LHCN-M2 (cell line): Measurements from ENCODE around the gene PPT1. TPM values are rescaled to one million over a fixed set of nuclear protein-coding genes. Genes with fewer than 3 reads are reported as not detected.

Source experiments
- DNase-seq: peaks from one replicate; pipeline ENCODE4 v3.0.0-alpha.2; 2012; ENCODE audit warnings: low read depth
- total RNA-seq: library from RNA; depleted of rRNA; stranded (reverse); fragments of >200 nt; gene quantifications from 2 replicates; pipeline ENCODE4 v1.2.3, GENCODE V29; 2014

Gene PPT1
- total RNA-seq, 1 experiment from 2014 or later, result 54.2 TPM

DNA sequence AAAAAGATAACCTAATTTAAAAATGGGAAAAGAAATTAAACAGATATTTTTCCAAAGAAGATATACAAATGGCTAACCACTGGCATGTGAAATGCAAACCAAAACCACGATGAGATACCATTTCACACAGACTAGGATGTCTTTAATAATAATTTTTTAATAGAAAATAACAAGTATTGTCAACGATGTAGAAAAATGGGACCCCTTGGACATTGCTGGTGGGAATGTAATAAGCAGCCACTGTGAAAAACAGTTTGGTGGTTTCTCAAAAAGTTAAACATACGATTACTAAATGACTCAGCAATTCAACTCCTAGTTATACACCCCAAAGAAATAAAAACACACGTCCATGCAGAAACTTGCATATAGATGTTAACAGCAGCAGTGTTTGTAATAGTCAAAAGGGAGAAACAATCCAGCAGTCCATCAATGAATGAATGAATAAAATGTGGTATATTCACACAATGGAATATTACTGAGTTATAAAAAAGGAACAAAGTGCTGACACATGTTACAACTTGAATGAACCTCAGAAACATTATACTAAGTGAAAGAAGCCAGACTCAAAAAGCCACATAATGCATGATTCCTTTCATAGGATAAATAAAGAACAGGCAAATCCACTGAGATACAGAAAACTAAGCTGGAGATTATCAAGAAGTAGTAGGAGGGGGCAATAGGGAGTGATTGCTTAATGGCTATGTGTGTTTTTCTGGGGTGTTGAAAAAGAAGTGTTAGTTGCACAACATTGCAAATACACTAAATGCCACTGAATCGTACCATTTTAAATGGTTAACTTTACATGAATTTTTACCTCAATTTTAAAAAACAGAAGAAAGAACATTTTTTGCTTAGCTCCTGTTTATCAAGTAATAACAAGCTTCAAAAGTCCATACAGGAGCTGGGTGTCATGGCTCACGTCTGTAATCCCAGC, 4.1 kb downstream of the PPT1 start:
- DNase-seq, result no peak

DNA sequence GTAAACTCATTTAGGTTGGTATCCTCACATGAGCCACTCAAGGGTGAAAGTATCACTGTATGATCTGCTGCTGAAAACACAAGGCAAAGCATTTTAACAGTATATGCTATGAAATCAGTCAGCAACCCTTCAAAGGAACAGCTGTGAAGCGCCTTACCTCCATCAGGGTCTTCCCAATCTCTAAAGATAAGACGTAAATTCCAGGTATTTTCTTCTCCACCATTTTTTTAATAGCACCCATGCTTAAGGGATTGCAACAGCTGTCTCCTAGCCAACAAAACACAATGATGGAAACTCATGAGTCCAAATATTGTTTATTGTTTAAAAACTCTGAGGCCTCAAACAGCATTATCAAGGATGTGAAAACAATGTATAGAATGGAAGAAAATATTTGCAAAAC, 4.8 kb downstream of the PPT1 start:
- DNase-seq, result no peak

DNA sequence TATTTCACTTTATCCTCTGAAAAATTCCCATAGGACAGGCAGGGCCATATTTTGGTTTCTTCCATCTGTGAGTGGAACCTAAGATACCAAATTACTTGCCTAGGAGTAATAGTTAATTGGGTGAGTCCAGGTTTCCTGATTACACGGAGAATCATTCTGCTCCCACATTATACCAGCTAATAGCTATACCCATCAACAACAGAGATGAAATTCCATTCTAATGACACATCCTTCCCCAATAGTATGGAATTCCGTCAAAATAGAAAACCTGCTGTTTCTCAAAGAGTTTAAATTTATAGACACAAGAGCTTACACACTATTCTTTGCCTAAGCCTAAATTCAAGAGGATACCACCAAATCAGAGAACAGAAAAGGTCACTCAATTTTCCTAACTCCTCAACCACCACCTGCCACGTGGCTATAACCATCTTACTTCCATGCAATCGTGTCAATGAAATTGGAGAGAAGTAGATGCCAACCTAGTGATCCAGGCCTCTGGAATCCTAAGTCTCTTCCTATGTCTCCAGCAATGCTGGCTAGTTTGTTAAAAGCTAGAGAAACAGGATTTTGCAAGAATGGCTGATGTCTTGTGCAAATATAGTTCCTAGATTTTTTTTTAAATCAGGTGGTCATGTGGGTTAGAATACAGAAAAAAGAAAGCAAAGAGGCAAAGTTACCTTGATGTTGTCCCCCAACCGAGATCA, 6.2 kb downstream of the PPT1 start:
- no peak for DNase-seq

DNA sequence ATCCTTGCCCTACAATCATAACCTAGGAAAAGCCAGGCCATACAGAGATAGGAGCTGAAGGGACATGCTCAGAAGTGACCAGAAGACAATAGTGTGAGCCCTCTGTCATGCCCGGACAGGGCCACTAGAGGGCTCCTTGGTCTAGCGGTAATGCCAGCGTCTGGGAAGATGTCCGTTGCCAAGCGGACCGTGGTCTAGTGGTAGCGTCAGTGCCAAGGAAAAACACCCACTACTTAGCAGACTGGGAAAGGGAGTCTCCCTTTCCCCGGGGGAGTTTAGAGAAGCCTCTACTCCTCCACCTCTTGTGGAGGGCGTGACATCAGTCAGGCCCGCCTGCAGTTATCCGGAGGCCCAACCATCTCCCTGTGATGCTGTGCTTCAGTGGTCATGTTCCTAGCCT, 12.3 kb downstream of the PPT1 start:
- peak; percentile 51 for DNase-seq

DNA sequence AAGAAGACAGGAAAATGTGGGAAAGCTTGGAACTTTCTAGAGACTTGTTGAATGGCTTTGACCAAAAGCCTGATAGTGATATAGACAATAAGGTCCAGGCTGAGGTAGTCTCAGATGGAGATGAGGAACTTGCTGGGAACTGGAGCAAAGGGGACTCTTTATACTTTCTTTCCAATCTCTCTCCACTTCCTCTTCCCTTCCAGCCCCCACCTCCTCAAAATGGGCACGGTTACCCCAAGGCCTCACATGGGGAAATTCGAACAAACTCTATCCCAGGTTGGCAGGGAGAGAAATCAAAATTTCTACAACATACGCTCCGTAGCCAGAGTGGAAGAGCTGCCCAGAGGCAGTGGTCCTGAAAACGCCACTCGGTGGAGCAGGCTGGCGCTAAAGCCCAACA, 15.2 kb downstream of the PPT1 start:
- DNase-seq, result no peak

DNA sequence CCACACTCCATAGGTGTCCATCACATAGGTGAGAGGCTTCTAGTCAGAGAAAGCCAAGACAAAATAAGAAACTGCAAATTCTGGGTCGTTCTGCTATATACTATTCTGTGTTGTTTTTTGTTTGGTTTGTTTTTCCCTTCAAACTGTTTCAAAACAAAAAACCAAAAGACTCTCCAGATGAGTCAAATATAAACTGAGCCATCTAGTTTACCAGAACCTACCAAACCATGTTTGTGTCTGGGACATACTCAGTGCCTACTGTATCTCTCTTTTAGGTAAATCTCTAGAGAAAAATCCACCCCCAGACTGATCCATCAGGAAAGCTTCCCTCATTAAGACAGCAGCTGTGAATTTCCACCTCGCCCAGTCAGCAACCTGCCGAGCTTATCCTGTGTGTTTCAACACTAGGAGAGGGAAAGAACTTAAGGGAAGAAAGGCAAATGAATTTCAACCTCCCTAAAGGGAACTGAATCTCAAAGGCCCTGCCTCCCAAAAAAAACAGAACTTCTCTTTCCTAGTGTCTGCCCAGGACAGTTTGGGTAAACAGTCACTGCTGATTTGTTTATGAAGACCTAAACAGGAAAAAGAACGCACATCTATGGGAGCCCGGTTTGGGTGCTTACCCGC, 17.2 kb downstream of the PPT1 start:
- DNase-seq, result no peak

DNA sequence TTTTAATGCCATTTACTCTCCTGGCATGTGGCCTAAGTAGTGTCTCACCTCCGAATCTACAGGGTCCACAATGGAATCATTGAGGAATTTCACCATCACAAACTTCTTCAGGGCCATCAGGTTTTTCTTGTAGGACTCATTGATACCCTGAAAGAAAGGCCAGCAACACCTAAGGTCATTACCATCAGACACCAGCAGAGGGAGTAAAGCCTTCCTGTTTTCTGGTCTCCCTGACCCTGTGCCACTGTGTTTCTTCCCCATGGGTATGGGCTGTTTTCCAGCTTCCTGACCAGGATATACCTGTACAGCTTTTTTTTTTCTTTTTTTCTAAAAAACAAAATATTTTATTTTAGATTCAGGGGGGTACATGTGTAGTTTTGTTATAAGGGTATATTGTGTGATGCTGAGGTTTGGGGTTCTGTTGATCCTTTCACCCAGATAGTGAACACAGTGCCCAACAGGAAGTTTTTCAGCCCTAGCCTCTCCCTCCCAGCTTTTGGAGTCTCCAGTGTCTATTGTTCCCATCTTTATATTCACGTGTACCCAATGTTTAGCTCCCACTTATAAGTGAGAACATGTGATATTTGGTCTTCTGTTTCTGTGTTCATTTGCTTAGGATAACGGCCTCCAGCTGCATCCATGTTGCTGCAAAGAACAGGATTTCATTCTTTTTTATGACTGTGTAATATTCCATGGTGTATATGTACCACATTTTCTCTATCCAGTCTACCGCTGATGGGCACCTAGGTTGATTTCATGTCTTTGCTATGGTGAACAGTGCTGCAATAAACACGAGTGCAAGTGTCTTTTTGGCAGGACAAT, 18.3 kb downstream of the PPT1 start:
- DNase-seq, result peak; percentile 69

DNA sequence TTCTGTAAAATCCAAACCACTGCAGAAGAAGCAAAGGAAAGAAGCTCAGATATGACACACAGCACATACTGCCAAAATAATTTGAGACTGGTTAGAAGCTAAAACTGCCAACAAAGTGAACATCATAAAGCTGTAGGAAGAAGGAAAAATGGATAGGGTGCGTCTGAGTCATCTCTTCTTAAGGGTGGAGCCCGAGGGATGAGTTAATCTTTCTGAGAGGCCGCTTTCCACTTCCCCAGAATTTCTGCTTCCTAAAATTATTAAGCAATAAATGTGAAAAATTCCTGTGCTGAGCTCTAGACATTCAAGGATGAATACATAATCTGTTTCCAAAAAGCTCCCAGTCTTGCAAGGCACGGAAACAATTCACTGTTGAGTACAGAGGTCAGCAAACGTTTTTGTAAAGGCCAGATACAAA, 20.1 kb downstream of the PPT1 start:
- DNase-seq, result peak; percentile 76

DNA sequence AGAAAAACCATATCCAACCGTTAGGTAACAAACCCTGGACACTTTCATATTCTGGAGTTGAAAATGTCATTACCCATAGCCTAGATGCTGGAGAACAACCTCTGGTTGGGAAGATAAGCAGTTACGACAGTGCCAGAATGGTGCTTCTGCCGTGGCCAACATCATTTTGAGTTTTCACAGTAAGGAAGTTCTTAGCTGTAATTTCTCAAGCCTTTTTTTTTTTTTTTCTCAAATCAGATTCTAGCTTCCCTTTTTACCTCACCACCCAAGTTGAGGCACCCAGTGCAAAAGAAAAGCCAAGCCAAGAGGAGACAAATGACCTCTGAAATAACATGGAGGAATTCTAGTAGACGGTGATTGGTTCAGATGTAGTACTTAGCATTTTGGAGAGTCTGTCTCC, 21.8 kb downstream of the PPT1 start:
- DNase-seq, result no peak

DNA sequence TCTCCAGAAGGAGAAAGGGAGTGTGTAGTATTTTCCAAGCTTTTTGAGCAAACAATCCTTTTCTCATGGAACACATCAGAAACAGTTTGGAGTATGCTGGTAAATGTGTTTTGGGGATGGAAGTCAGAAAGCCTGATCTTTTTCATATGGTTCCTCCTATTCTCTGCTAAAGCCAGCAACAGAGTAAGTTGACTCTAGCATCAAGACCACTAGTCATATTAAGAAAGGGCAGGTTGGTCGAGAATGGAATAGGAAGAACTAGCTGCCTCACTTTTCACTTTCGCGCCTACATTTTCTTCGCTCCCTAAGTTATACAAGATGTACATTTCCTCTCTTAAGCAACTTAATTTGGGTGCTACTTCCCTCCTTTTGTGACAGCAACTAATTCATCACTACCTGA, 24.0 kb downstream of the PPT1 start:
- no peak for DNase-seq

DNA sequence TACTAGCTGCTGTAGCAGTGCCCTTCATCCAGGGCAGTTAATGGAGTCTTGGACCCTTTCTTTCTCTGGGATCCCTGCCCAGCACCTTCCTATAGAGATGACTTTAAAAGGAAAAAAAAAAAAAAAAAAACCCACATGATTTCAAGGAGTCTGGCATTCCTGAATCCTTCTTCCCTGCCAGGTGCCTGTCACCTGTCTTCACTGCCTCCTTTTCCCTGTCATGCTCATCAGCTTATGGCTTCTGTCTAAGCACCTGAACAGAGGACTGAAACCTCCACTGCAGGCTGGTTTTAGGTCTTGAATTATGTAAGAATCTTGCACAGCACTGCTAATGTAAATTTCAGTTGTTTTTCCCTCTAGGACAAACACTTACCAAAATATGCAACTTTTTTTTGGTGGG, 24.9 kb downstream of the PPT1 start:
- no peak for DNase-seq

DNA sequence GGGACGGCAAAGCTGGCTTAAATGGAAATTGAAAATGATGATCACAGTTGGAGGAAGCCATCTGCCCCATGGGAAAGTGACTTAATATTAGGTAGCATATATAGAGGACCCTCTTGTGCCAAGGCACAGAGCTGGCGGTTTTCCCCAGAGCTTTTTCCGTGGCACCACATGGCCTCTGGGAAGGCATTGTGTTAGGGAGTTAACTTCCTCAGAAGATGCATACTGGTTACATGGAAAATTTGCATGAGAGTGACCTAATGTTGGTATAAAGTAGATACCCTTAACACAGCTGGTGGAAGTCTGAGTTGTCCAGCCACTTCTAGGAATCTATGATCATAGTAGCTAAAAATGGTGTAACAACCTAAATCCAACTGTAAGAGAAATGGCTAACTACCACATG, 29.2 kb downstream of the PPT1 start:
- DNase-seq, result no peak

DNA sequence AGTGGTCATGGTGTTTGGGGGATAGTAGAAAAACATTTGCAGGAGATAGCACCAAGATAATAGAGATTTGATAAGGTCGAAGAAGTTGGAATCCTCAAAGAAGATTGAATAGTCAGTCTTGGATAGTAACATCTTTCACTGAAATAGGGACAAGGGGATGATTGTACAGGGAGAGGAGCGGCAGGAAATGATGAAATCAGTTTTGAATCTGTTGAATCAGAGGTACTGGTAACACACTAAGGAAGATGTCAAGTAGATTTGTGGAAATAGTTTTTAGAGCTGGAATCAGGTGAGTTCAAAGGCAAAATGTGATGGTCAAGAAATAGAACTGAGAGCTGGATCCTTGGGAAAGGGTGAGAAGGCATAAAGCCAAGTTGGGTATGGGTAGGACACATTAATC, 30.0 kb downstream of the PPT1 start:
- no peak for DNase-seq

DNA sequence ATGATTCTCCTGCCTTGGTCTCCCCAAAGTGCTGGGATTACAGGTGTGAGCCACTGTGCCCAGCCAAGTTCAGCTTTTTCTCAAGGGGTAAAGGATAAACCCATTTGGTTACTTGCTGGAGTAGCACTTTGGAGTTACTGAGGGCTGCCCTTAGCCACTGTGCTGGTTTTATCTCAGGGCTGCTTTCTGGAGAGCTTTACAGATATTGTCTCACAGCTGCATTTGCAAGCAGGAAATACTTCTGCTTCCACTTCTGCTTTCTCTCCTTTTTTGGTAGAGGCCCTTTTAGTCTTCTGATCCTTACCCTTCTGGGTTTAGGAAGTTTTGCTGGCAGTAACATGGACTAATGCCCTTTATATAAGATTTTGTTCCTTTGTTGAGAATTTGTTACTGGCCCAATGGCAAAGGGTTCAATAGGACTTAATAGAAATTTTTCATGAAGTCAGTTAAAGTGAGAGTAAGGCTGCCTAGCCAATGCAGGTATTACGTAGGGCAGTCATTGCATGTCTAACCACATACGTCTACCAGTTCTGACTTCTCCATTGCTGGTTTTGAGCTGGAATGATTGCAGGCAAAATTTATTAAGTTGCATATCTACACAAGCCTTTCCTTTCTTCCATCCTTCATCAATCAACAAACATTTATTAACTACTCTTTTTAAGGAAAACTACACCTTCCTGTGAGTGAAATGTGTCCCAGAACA, 32.1 kb downstream of the PPT1 start:
- DNase-seq, result no peak

DNA sequence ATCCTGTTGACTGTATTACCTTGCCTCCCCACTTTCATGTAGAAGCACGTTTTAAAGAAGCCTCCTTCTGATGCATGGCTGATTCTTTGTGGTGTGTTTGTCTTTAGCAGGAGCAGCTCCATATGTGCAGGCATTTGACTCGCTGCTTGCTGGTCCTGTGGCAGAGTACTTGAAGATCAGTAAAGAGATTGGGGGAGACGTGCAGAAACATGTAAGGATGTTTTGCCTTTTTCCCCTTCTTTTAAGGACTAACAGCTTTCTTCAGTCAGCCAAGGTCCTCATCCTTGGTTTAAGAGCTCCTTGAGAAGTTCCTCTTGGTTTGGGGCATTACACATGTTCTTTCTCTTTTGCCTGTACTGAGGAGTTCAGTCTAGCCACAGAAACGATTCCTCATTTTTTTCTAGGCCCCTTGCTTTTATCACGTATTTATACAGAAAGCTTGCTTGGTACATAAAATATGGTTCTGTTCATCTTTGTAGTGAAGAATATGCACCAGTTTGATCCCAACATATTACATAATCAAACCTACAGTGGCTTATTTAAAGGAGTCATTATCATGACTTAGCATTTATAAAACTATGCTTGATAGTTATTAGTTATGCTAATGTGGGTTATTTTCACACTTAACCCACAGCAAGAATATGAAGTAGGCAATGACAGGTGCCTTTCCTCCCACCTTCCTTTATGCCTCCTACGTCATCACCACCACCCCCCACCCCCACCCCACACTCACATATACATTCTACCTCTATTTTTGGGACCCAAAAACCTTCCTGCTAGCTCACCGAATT, 36.9 kb downstream of the PPT1 start:
- no peak for DNase-seq

DNA sequence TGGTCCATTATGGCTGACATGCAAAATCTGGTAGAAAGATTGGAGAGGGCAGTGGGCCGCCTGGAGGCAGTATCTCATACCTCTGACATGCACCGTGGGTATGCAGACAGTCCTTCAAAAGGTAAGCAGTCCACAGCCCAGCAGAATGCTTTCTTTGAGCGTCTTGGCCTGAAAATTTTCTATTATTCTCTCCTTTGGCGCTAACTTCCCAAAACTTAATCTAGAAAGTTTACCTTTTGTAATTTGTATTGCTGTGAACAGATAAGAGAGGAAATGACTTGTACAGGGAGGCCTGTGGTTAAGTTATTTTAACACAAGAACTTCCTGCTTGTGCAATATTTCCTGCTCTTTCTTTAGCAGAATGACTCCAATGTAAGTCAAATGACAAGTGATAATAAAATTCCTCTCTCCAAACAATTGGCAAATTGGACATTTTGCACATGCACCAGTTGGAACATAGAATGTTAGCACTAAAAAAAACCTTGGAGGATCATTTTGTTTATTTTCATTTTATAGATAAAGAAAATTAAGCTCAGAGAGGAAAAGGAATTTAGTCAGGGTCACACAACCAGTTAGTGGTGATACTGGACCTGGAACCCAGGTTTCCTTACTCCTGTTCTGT, 37.6 kb downstream of the PPT1 start:
- DNase-seq, result peak; percentile 31

DNA sequence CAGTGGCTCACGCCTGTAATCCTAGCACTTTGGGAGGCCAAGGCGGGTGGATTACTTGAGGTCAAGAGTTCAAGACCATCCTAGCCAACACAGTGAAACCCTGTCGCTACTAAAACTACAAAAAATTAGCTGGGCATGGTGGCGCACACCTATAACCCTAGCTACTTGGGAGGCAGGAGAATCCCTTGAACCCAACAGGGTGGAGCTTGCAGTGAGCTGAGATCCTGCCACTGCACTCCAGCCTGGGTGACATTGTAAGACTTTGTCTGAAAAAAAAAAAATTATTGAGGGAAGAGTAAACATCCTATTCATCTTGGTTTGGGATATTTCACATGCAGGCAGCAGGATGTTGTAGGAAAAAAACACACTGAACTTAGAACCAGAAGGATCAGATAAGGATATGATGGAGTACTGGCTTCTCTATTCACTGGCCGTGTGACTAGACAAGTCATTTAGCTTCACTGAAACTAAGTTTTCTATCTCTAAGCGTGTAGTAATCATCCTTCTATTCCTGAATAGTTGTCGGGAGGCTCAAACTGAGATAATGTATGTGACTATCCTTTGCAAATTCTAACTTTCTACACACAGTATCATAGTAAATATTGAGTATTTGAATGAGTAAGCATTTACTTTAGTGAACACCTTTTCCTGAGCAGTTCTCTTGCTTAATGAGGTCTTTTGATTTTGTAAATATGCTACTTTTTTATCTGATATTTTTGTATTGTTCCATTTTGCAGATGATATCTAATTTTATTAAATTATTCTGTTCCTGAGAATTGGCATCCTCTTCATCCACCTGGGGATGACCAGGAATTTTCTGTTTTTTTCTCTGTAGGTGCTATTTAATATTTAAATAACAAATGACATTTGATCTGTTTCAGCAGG, 38.4 kb downstream of the PPT1 start:
- no peak for DNase-seq

DNA sequence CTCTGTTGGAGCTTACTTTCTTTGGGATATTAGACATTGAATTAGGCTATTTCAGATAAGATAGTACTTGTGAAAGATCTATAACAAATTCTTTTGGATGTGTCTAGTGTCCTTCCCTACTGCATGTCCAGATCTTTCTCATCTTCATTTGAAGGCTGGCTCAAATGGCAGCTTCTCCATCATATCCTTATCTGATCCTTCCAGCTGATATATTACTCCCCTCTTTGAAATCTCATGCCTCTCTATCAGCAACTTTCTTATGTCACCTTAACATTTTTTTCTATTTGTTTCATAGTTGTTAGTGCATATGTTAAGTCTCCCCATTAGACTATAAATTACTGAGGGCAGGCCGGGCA, 39.0 kb downstream of the PPT1 start:
- DNase-seq, result no peak
